GM18858 (cell line): ENCODE data around the gene NFKBIE.

Source experiments
- ATAC-seq: cut with Tn5 transposase; IDR thresholded peaks from one replicate; pipeline ENCODE4 v1.9.1; 2021; ENCODE audit not compliant: unreplicated experiment

The NFKBIE gene

DNA sequence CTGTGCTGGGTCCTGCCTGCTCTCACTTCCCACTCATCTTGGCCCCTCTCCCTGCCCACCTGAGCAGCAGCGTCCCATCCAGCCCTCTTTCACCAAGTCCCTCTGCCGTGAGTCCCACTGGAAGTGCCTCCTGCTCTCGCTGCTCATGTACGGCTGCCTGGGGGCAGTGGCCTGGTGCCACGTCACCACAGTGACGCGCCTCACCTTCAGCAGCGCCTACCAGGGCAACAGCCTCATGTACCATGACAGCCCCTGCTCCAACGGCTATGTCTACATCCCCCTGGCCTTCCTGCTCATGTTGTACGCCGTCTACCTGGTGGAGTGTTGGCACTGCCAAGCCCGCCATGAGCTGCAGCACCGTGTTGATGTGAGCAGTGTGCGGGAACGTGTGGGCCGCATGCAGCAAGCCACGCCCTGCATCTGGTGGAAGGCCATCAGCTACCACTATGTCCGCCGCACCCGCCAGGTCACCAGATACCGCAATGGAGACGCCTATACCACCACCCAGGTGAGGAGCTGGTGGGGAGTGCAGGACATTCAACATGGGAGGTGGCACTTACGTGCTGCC is 7.7 kb upstream of the NFKBIE start:
- no peak for ATAC-seq

DNA sequence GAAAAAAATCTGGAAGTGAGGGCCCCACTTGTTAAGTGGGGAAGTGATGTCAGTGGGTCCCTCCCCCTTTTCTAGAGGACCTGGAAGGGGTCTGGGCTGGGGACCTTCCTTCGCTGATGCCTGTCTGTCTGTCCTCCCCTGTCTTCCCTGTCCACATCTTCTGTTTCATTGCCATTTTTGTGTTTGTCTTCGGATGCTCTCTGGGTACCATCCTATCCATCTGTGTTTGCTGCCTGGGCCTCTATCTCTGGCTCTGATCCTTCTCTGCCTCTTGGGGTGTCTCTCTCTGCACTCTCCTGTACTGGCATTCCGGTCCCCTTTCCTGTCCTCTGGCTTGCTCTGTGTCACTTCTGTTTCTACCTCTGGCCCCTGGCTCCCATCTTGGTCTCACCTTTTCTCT is 7.2 kb upstream of the NFKBIE start:
- ATAC-seq: no peak

DNA sequence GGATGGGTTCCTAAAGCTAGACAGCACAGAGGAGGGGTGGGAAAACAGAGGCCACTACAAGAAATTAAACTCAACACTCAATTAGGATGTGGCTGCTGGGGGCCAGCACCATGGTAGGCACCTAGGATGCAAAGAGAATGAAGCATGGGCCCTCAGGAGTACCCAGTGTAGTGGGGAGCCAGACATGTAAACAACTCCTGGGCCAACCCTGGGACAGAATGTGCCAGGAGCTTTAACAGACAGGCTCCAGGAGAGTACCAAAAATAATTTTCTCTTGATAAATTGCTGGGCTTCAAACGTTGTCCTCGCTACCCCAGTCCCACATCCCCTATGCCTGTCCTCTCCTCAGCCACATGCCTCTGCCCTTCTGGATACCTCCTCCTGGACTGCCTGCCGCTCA is 6.6 kb upstream of the NFKBIE start:
- ATAC-seq: no peak

DNA sequence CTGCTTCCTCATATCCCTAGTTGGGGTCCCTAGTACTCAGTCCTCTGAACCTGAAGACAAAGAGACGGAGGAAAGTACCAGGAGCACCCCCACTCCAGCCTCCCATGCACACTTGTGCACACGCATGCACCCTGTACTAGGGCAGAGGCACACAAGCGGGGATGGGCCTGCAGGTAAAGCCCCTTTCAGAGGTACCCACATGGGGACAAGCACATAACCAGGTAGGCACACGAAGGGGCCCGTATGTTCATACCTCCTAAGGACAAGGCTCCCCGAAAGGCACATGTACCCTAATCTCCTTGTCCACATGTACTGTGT is 6.0 kb upstream of the NFKBIE start:
- ATAC-seq: no peak

DNA sequence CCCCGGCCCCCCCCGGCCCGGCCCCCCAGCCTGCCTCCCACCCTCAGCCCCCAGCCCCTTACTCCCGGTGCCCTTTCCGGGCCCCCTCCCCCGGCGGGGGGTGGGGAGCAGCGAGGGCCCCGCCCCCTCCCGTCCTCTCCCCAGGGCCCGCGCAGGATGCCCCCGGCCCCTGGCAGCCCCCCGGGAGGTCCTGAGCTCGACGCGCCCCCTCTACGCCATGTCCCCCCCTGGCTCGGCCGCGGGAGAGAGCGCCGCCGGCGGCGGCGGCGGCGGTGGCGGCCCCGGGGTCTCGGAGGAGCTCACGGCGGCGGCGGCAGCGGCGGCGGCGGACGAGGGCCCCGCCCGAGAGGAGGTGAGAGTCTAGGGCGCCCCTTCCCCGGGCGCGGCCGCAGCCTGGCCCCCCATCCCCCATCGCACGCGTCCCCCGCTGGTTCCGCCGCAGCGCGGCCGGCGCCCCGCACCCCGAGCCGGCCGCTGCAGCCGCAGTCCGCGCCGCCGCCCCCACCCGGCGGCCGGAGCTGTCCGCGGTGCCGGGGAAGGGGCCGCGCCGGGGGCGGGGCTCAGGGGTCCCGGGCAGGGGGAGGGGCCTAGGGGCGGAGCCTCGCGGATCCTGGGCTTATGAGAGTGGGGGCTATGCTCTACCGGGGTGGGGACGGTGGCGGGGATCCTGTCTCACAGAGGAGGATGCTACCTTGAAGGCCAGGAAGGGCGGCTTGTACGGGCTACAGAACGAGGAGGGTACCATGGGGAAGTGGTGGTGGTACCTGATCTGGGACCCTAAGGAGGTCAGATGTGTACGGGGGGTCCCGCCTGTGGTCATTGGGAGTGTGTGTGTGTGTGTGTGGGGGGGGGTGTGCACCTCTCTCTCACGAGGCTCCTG is 5.4 kb upstream of the NFKBIE start:
- ATAC-seq: no peak

DNA sequence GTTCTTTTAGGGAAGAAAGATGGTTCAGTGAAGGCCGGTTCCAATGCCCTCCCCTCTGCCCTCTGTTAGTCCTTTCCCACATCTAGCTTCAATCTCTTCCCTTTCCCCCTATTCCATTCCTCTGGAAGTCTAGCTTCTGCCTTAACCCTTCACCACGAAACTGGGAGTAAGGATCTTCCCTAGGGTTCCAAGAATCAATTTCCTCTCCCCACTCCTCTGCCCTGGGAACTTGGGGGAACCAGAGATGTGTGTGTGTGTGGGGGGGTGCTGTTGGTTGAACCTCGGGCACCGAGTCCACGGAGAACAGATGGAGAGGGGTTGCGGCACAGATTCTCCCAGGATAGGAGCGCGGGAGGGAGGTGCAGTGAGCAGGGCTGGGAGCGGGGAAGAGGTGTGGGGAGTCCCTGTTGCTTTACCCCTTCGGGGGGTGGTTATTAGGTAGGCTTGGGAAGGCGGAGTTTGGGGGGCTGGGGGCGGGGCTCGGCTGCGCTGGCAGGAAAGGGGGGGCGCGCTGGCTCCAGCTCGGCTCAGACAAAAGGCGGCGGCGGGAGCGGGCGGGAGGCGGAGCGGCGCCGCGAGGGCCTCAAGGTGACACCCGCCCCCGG is 4.7 kb upstream of the NFKBIE start, which contains the start of gene TMEM151B:
Gene TMEM151B (plus strand): TSS at position 530 of the 605 bp plus-strand sequence. CDS start 293 bp downstream, outside the sequence.
- ATAC-seq: no peak

DNA sequence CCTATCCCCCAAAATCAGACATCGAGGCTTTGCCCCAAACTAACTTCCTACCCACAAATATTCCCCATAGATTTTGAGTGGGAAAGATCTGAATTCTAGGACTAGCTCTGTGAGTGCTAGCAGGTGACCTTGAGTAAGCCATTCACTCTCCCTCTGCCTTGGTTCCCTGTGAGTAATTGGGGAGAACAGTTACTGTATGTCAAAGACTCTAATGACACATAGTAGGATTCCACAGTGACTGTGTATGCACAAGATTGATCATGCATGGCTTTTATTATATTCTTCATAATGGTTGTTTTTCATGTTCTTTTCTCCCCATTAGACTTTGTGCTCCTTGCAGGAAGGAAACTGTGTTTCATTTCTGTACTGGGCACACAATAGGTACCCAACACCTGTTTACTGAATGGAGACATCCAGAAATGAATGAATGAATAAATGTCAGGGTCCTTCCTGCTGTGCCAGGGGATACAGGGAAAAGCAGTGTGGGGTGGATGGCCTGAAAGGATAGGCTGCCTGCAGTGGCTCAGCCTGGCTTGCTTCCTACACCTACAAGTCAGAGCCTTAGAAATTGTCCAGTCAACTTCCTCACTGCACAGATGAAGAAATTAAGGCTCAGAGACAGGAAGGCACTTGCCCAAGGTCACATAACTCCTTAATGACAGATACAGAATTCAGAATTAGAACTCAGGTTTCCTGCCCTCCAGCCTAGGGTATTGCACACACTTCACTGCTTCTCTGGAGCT is 4.0 kb upstream of the NFKBIE start:
- no peak for ATAC-seq

DNA sequence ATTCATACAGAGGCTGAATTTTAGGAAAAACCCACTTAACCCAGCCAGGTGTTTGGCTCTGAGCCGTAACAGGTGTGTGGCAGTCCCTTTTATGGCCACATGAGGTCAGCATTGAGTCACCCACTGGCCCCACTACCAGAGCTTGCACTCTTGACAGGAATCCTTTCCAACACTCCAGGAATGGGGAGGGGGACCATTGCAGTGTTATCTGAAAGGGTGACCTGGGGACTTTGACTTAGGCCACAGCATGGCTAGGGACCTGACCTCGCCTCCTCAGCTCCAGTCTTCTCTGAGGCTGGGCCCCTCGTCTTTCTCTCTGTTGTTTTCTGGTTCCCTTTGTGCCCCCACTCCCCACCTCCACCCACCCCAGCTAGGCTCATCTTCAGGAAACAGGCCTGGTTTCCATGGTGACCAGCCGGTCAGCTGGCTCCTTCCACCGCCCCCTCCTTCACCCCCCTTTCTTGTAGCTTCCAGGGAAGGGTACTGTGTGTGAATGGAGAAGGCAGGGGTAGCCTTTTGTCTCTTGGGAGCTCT is 2.8 kb upstream of the NFKBIE start:
- no peak for ATAC-seq

DNA sequence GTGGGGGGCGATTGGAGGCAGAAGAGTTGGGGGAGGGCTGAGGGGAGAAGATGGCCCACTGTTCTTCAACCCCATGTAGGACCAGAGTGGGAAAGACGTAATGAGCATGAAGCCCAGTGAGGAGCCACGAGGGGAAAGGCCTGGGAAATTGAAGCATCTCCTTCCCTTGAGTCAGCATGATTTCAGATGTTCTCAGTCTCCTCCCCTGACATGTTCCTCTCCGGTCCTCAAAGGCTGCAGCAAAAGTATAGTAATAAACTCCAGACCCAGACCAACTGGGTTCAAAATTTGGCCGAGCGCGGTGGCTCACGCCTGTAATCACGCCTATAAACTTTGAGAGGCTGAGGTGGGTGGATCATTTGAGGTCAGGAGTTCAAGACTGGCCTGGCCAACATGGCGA is 1.9 kb upstream of the NFKBIE start:
- no peak for ATAC-seq

DNA sequence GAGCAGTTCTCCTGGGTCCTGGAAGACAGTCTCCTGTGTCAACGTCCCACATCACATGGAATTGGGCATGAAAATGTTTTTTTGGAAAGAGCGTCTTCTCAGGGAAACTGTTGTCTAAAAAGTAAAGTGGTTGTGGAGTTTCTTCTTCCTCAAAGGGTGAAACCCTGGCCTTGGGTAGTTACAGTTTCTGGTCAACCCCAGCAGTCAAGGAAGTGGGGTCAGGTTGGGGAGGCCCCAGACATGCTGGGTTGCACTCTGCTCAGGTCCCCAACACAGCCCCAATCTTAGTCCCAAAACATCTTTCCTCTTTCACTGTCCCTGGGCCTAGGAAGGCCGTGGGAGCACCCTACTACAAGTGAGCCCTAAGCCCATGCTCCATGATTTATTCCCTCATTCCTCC is 996 bp upstream of the NFKBIE start:
- ATAC-seq: peak; percentile 31

DNA sequence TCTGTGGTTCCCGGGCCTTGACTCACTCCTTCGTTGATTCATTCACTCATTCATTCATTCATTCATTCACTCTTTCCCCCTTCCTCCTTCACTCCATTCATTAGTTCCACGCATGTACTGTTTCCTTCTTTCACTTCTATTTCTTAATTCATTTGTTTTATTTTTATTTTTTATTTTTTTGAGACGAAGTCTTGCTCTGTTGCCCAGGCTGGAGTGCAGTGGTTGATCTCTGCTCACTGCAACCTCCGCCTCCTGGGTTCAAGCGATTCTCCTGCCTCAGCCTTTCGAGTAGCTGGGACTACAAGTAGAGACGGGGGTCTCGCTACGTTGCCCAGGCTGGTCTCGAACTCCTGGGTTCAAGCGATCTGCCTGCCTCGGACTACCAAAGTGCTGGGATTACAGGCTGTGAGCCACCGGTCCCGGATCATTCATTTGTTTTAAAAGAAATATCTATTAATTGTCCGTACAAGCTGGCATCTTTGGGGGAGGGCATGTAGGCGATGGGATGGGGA is 427 bp upstream of the NFKBIE start:
- ATAC-seq: no peak

DNA sequence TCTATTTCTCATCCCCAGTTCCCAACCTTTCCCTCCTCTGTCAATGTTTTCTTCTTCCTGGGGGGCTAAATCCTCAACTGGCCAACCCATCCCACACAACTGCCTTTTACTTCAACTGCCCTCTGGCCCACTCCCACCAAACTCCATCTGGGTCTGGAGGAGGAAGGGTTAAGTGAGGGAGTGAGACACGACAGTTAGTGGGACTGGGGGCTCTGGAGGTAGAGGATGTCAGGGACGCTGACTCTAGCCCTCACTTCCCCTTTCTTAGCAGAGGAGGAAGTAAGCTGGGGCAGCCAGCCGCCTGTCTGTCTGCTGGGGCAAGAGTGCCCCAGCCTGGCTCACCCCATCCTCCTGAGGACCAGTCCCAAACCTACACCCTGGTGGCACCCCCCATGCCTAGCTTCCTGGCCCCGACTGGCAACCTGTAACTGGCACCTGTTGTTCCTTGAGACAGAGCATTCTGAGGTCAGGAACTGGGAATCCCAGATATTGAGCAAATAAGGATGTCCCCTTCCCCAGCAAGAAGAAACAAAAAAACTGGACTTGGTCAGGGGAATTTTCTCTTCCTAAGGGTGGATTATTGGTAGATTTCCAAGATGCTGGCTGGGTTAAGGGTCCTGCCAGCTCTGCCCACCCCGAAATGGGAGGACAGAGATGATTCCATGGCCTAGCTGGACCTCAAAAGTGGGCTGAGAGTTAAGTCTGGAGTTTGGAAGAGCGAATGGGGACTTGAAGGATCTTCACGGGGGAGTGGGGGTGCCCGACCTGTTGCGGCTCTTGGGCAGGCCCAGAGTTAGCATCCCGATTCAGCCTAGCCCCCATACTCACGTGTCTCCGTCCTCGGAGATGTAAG is 971 bp downstream of the NFKBIE start:
- no peak for ATAC-seq

DNA sequence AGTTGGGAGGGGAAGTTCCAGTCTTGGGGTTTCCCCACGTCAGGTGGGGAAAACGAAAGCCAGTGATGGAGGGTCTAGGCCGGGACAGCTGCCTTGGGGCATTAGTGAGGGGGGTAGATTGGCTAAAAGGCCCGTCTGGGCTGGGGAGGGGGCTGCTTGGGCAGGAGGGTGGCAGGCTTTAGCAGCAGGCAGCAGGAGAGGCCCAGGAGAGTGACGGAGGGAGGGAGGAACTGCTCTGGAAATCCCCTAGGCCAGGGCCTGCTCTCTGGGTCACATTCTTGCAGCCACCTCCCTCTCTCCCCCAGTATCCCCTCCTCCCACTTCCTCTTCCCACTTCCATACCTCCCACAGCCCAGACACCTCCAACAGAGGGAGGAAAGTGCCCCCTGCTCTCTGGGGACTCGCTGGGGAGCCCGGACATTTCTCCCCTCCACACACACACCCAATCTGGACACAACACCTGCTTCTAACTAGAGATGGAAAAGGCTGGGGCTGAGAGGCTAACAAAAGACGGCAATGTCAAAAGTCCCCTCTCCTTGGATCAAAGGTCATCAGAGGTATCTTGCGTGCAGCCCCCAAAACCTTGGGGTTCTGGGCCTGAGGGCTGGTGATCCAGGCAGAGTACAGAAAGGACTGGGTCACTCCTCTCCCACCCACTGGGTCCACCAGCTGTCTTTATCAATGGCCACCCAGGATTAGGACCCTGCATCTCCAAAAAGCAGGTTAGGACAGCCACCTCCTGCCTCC is 1.8 kb downstream of the NFKBIE start:
- ATAC-seq: no peak

DNA sequence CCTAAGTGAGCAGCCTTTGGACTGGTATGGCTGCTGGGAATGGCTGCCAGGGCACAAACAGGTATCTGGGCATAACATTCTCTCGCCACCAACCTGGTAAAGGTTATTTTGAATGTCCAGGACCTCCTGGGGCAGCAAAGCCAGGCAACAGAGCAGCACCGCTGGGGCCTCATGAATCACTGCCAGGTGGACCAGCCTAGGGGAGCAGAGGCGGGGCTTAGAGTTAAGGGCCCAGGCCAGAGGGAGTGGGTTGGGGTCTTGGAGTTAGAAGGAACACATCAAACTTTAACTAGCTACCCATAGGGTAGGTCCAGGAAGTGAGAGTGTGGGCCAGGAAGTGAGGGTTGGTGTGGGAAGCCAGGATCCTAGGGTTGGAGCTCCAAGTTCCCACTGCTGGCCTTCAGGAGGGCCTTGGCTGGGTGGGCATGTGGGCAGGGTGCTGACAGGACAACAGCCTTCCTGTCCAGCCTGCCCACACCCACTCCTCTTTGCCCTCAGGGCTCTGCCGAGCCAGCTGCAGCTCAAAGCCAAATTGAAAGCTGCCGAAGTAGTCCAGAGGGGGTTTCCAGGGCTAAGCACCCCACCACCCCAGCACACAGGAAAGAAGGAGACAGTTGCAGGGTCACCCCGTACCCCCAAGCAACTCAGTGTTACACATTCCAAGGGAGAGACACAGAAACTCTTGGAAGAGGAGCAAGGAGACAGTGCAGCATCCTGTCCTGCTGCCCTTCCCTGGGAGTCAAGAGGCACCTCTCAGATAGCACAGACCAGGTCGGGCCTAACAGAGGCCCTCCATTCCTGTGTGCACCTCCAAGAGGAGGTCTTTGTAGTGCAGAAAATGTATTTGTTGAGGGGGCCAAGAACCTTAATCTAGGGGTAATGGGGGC is 2.6 kb downstream of the NFKBIE start:
- no peak for ATAC-seq

DNA sequence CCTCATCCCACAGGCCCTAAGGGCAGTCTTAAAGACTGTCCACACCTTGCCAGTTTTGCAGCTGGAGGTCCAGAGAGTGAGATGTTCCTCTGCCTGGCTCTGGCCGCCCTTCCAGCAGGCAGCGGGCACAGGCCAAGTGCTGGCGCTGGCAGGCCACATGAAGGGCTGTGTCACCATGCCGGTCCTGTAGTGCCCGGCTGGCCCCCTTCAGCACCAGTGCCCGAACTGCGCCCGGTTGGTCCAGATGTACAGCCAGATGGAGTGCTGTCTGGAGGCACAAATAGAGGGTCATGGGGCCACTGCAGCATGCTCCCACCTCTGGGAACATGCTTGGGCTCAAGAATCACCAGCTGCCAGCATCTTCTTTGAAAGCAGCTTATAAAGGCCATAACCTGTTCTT is 3.8 kb downstream of the NFKBIE start:
- no peak for ATAC-seq

DNA sequence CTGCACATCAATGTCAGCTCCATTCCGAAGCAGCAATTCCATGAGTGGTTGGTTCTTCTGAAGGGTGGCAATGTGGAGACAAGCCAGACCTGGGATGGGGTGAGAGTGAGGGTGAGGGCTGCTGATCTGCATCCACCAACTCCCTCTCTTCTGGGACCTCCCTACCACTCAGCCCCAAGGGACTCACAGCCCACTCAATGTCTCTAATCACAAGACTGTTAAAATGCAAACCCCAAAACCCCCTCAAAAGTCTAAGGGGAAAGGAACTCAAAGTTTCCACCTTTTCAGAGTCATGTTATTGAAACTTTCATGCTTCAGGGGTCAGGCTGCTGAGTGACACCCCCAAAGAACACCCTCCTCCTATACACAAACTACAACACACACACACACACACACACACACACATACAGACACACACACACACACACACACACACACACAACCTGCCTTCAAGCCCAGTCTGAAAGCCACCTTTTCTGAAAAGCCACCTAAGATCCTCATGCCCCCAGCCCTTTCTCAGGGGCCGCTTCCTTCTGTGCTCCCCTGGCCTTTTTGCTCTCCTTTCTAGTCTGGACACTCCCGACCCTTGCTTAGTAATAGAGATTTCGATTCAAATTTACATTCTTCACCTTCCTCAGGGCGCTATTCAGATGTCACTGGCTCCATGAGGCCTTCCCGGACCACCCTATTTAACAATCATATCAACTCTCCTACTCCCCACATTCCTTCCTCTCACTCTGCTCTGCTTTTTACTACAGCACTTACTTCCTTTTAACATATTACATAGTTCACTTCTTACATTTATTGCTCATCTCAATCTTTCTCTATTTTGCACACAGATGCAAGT is 4.7 kb downstream of the NFKBIE start:
- no peak for ATAC-seq

DNA sequence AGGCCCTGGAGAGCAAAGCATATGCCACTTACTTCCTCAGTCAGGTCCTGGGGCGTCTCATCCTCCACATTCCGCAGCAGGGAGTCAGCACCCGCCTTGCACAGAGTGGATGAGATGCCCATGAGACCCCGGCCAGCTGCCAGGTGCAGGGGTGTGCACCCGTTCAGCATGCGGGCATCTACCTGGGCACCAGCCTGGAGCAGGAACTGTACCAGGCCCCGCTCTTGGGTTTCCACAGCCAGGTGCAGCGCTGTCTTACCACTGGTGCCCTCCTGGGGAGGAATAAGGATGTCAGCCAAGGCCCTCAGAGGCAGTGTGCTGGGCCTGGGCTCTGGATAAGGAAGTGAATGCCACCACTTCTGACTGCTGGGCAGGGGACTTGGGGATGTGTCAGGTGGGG is 5.3 kb downstream of the NFKBIE start:
- ATAC-seq: no peak

DNA sequence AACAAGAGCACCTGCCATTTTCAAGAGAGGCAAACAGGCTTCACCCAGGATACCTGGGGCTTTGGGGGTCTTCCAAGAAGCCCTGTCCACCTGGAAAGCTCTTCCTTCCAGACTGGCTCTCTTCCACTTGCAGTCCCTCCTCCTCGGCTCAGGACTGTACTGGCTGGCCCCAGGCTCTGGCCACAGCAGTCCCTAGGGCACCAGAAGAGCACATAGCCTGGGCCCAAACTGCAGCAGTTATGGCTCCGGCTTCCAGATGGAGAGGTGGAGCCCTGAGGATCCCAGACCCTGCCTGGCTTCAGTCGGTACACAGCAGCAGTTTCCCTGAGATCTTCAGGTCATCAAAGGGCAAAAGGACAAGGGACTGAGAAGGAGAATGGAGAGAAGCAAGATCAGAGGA is 6.4 kb downstream of the NFKBIE start:
- no peak for ATAC-seq
